Esophagus mucosa (tissue), 1 donor: ENCODE data around the gene GDF3. TPM values are rescaled to one million over a fixed set of nuclear protein-coding genes. Genes with fewer than 3 reads are reported as not detected.
"Not testable (repeated sequence)": the region's sequence is repeated elsewhere in the genome, so short reads cannot be mapped to it uniquely, and the experiment has no call there.

Experiments used
- ATAC-seq: fragments of 200-7000 bp; cut with Tn5 transposase; one replicate; pipeline ENCODE4 v1.9.1; 2020
- total RNA-seq: library from RNA; stranded (reverse); gene quantifications from one replicate; pipeline ENCODE4 v1.2.4, GENCODE V29; 2023
- donor health status: DM: yes; HTN: yes; CAD: no.

GDF3 gene
- total RNA-seq, 1 donor from 2014 or later, result not detected

DNA sequence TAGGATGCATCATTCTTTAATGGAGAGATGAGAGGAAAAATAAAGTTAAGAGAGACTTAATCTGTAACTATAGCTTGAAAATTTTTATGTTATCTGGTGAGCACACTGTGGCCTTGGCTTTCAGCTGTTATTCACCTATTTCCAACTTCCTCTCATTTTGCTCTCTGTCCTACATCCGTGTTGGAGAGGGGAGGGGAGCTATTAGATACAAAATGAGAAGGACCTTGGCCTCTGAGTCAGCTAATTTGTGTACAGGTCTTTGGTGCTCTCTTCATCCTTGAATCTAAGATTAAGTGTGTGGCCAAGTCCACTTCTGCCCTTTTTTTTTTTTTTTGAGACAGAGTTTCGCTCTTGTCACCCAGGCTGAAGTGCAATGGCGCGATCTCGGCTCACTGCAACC lies 29.0 kb downstream of the GDF3 start:
- ATAC-seq, result no peak

DNA sequence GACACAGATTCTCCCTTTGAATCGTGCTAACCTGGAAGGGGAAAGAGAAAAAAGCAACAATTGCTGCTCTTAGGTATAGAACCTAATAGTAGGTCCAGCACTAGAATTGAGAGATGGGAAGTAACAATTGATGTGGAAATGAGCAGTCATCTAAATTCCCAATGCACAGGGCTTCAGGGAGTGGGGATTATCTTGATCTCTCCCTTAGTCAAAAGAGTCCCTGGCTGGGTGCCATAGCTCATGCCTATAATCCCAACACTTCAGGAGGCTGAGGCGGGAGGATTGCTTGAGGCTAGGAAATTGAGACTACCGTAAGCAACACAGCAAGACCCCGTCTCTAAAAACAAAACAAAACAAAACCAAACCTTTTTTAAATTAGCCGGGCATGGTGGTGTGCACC lies 33.8 kb downstream of the GDF3 start:
- no peak for ATAC-seq

DNA sequence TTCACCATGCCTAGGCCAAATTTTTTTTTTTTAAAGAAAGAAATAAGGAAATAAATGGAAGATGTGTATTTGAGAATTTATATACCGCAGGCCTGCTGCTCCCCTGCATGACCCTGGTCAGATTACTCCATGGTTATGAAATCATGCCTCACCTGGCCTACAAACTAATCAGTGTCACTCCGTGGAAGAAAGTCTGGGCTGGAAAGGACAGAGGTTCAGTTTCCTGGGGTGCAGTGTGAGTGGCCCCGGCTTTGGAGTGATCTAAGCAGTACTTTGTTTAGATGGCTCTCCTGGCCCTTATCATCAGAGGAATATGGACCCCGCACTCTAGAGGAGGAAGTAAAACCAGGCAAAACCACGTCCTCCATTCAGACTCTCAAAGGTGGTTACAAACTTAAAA lies 39.5 kb downstream of the GDF3 start:
- ATAC-seq, result no peak

DNA sequence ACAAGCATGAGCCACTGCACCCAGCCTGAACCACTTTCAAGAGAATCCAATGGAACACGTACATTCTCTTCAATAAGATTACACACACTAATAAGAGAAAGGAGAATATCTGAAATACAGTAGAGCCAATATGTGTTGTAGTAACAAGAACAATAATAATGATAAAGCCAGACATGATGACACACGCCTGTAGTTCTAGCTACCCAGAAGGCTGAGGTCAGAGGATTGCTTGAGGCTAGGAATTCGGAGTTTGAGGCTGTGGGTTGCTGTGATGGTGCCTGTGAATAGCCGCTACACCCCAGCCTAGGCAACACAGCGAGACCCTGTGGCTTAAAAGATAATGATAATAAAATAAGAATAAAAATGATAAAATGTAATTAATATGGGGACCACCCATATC lies 45.5 kb downstream of the GDF3 start:
- ATAC-seq, result no peak

DNA sequence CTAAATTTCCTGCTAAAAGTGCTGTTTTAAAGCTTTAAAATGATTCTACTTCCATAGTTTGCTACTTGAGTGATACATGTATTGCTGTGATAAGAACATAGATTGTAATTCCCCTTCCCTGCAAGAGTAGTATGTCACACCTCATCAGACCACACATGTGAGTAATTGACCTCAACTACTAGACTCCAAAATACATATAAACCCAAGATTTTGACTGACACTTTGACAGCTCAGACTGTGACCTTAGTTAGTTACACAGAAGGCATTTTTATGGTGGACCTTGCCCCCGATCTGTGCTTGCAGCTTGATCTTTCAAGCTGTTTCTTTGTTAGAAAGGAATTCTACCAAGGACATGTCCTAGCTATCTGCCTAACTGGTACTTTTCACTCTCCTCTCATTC lies 48.5 kb downstream of the GDF3 start:
- no peak for ATAC-seq

DNA sequence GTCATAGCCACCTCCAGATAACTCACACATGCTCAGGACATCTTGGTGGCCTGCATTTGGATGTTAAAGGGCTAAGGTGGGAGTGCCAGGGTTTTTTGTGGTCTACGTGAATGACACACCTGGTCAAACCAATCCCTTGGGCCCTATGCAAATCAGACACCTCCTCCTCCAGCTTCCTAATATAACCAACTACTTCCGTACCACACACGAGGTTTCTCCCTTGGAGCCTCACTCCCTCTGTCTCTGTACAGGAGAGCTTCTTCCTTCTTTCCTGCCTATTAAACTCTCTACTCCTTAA lies 49.4 kb downstream of the GDF3 start:
- ATAC-seq, result no peak

DNA sequence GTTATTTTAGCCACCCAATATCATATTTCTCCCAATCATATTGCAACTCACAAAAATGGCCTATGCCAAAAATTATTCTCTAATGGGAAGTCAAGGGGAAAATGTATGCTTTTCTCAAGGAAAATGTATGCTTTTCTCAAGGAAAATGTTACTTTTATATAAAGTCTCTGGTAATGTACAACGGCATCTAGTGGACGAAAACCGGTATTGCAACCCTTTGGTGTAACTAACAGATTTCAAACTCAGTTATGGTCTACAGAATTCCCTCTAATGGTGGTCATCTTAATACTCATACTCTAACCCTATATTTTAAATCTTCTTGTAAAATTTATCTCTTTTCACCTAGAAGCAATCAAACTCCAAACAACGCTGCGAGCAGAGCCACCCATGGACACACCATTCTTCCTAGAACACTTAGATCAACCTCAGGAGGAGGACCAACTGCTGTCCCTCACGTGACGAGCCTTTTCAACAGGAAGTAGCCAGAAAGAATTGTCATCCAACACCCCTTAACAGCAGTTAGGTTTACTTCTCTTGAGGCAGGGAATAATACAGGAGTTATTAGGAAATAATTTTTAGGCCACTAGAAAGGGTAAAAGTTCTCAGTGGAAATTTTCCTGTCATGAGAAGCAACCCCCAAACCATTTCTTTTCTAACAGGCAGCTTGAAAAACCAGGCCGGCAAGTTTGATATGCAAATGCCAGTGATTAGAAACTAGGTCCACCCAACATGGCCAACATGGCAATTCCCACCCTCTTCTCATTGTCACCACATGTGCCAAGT lies 50.0 kb downstream of the GDF3 start:
- ATAC-seq, result no peak

DNA sequence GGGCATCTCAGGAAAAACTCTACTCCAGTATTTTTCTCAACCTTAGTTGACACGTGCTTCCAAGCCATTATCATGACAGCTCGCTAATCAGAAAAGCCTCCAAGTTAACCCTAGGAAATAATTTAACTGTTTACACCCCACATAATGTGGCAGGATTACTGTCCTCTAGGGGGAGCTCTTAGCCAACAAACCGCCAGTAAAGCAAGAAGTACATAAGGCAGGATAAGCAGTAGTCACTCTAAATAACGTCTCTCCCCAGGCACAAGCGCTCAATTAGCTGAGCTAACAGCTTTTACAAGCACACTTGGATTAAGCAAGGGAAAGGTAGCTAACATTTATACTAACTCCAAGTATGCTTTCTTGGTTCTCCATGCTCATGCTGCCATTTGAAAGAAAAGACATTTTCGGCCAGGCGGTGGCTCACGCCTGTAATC lies 52.7 kb downstream of the GDF3 start:
- ATAC-seq, result no peak

DNA sequence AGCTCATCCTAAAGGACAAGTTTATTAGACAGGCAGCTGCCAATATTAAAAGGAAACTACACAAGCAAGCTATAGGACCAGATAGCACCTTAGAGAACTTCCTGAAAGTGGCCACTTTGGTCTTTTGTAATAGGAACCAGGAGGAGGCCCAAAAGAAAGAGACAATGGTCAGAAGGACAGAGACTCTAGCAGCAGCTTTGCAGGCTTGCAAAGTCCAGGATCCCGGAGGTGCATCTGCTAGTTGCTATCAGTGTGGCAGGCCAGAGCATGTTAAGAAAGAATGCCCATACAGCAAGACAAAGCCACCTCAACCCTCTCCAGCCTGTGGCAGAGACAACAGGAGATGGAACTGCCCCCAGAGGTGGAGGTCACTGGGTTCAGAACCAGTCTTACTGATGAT lies 53.3 kb downstream of the GDF3 start:
- ATAC-seq, result no peak

DNA sequence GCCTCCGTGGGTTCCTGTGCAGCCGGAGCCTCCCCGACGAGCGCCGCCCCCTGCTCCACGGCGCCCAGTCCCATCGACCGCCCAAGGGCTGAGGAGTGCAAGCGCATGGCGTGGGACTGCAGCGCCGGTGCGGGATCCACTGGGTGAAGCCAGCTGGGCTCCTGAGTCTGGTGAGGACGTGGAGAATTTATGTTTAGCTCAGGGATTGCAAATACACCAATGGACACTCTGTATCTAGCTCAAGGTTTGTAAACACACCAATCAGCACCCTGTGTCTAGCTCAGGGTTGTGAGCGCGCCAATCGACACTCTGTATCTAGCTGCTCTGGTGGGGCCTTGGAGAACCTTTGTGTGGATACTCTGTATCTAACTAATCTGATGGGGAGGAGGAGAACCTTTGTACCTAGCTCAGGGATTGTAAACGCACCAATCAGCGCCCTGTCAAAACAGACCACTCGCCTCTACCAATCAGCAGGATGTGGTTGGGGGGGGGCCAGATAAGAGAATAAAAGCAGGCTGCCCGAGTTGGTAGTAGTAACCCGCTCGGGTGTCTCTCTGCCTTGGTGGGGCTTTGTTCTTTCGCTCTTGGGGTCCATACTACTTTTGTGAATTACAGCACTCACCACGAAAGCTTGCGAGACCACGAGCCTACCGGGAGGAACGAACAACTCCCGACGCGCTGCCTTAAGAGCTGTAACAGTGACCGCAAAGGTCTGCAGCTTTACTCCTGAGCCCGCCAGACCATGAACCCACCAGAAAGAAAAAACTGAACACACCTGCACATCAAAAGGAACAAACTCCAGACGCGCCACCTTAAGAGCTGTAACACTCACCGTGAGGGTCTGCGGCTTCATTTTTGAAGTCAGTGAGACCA lies 55.2 kb downstream of the GDF3 start:
- not testable (repeated sequence) for ATAC-seq

Other genes starting within 250 kb of the GDF3 start
- 5.8 TPM for gene CD163, start 192.0 kb downstream of the GDF3 start, total RNA-seq
- not detected for gene APOBEC1, start 29.9 kb downstream of the GDF3 start, total RNA-seq
- gene DPPA3, start 15.7 kb upstream of the GDF3 start, total RNA-seq, result not detected
- not detected for gene CLEC4C, start 51.6 kb upstream of the GDF3 start, total RNA-seq
- not detected for gene NANOGNB, start 69.4 kb upstream of the GDF3 start, total RNA-seq
- gene NANOG, start 93.6 kb upstream of the GDF3 start, total RNA-seq, result 0.52 TPM
- not detected for gene SLC2A14, start 177.1 kb upstream of the GDF3 start, total RNA-seq
- 4.9 TPM for gene SLC2A3, start 240.4 kb upstream of the GDF3 start, total RNA-seq